Measurements from ENCODE around the gene CHRM4.

The CHRM4 gene

GRCh38 chr11:46367244-46367915 lies 24.2 kb downstream of the CHRM4 start:
- DNase-seq (ENCODE audit: low read depth in 2 of 2), result peak; percentile 67 to 68

GRCh38 chr11:46366661-46367161 lies 24.9 kb downstream of the CHRM4 start:
- DNase-seq (ENCODE audit: low read depth in 2 of 2), result no peak

GRCh38 chr11:46366260-46366659 lies 25.3 kb downstream of the CHRM4 start:
- DNase-seq (ENCODE audit: low read depth in 2 of 2), result no peak

- DNase-seq (ENCODE audit: low read depth in 2 of 2), result no peak
Observed at GRCh38 chr11:46364791-46365190, 26.8 kb downstream of the CHRM4 start.

GRCh38 chr11:46364056-46364455 lies 27.5 kb downstream of the CHRM4 start:
- DNase-seq (ENCODE audit: low read depth in 2 of 2), result no peak

- DNase-seq (ENCODE audit: low read depth in 2 of 2), result no peak
Observed at GRCh38 chr11:46363455-46364005, 28.0 kb downstream of the CHRM4 start.

- no peak for DNase-seq (ENCODE audit: low read depth in 2 of 2)
Observed at GRCh38 chr11:46363031-46363407, 28.6 kb downstream of the CHRM4 start.

- no peak for DNase-seq (ENCODE audit: low read depth in 2 of 2)
Observed at GRCh38 chr11:46362156-46363030, 29.2 kb downstream of the CHRM4 start.

GRCh38 chr11:46361283-46362155 lies 30.1 kb downstream of the CHRM4 start:
- peak in 1 of 2 donors; percentile 49 for DNase-seq (ENCODE audit: low read depth in 2 of 2)

- DNase-seq (ENCODE audit: low read depth in 2 of 2), result no peak
Observed at GRCh38 chr11:46360878-46361277, 30.7 kb downstream of the CHRM4 start.

- DNase-seq (ENCODE audit: low read depth in 2 of 2), result no peak
Observed at GRCh38 chr11:46359953-46360352, 31.6 kb downstream of the CHRM4 start.

- DNase-seq (ENCODE audit: low read depth in 2 of 2), result no peak
Observed at GRCh38 chr11:46357483-46357936, 34.1 kb downstream of the CHRM4 start.

GRCh38 chr11:46356924-46357482 lies 34.6 kb downstream of the CHRM4 start:
- no peak for DNase-seq (ENCODE audit: low read depth in 2 of 2)

- peak; percentile 55 to 59 for DNase-seq (ENCODE audit: low read depth in 2 of 2)
Observed at GRCh38 chr11:46353698-46354097, 37.9 kb downstream of the CHRM4 start.

GRCh38 chr11:46352063-46352841 lies 39.3 kb downstream of the CHRM4 start:
- peak; percentile 52 to 64 for DNase-seq (ENCODE audit: low read depth in 2 of 2)

- no peak for DNase-seq (ENCODE audit: low read depth in 2 of 2)
Observed at GRCh38 chr11:46351606-46352005, 40.0 kb downstream of the CHRM4 start.

GRCh38 chr11:46351148-46351547 lies 40.4 kb downstream of the CHRM4 start:
- DNase-seq (ENCODE audit: low read depth in 2 of 2), result no peak

- no peak for DNase-seq (ENCODE audit: low read depth in 2 of 2)
Observed at GRCh38 chr11:46350695-46351094, 40.9 kb downstream of the CHRM4 start.

GRCh38 chr11:46348566-46349401 lies 42.8 kb downstream of the CHRM4 start:
- DNase-seq (ENCODE audit: low read depth in 2 of 2), result no peak
